Ovary (tissue), 3 donors: ENCODE measurements around the gene CHD9.

Source experiments
- CTCF ChIP-seq, 3 donors: fragments of 450-650 bp in 2 of 3; fragments of 200-600 bp in 1 of 3; IDR thresholded peaks; one replicate each; pipeline versions ENCODE4 v1.5.1 to v1.8.0; 2016 to 2022; ENCODE audit warnings: antibody characterized with exemption in 3 of 3, mild to moderate bottlenecking in 1 of 3
- POLR2A ChIP-seq: fragments of 450-650 bp; IDR thresholded peaks from one replicate; pipeline ENCODE4 v1.6.1; 2017; ENCODE audit warnings: antibody characterized with exemption, mild to moderate bottlenecking, moderate library complexity
- donor health status: DM: no; HTN: no; CAD: no.

- TF ChIP-seq CTCF (IDR thresholded peaks at IDR 0.05): no peak
- TF ChIP-seq POLR2A: no peak
These were observed 975 bp downstream of the CHD9 start for GRCh38 chr16:53055541-53056391.
